ENCODE data around the gene SH3TC1. TPM values are rescaled to one million over a fixed set of nuclear protein-coding genes. Genes with fewer than 3 reads are reported as not detected.

Gene SH3TC1
- total RNA-seq, 2 experiments from 2014 or later: 14.8 to 15.7 TPM

DNA sequence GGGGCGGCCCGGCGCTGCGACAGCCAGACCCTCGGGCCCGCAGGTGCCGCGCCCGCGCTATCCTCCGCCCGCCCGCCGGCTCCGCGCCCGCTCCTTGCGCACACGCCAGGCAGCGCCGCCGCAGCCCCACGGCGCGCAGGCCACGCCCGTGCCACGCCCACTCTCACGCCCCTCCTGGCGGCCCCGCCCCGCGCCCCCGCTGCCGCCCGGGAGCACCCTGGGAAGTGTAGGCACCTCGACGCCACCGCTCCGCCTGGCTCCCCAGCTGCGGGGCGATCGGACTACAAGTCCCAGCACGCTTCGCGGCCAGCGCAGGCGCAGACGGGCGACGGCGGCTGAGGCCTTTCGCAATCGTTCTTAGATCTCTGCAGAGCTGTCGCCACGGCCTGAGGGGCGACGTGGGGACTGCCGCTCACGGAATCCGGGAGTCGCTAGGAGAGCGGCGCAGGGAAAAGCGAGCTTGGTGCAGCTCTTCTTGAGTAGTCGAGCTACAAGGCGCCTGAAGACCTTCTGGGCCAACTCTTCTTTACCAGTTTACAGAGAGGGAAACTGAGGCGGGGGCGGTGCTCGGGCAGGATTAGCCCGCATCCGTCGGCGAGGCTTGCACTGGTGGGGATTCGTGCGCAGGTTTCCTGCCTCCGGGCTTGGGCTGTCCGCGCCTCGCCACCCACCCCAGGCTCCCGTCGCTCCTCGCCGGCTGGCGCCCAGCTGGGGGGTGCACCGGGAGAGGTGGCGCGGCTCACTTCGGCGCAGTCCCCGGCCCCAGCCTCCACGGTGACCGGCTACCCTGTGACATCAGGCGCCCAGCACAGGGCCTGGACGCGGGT is 40.2 kb upstream of the SH3TC1 start, which contains the start of gene ABLIM2:
ABLIM2 (minus strand) TSS at position 104 of the 827 bp plus-strand sequence. CDS start 124 bp downstream, outside the sequence.
- peak within 1 kb of the TSS; percentile 88 for H3K4me3 Mint-ChIP-seq
- H3K36me3 Mint-ChIP-seq: peaks cover 2% of the 10 kb centered on the region
- peak; percentile 100 for DNase-seq
- peaks cover 6% of the 10 kb centered on the region for H3K4me1 Mint-ChIP-seq
- peak; percentile 98 for ATAC-seq (ENCODE audit: low read depth)
- H3K27me3 Mint-ChIP-seq: peaks cover 17% of the 10 kb centered on the region
- peak within 1 kb of the TSS; percentile 76 for H3K27ac Mint-ChIP-seq
- no peaks in the 10 kb centered on the region for H3K9me3 Mint-ChIP-seq
- POLR2A ChIA-PET: interaction anchor here (1.2 to 1.9 kb wide), 2 partner anchors 11 to 40 kb away, joined by 4 to 5 read pairs; partner anchors contain the start of gene SH3TC1

DNA sequence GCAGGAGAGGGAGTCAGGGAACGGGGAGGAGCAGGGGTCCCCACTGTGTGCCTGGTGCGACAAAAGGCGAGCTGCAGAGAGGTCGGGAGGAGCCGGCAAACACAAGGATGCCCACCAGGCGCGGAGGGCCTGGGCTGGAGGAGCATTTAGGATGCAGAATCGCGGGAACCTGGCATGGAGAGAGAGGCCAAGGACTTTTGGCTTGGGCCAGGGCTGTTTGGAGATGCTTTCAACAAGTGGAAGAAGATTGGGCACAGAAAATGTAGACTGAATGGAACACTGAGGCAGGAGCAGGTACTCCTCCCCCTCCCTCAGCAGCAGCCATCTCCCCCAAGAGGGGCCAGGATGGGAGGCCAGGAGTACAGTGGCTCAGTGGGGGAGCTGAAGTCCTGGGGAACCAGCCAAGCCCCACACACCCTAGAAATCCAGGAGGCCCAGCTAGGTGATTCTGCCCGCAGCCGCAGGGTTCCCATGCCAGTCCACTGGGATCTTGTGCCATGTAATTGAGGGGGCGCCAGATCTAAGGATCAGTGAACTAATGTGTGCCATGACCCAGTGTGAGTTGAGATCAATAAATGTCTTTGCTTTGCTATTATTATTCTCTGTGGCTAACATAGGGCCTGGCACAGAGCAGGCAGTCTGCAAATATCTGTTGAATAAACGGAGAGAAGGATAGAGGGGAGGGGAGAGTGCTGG is 39.4 kb upstream of the SH3TC1 start:
- no peaks in the 10 kb centered on the region for H3K9me3 Mint-ChIP-seq
- DNase-seq (no peak), ATAC-seq (ENCODE audit: low read depth) (no peak)
- peaks cover 6% of the 10 kb centered on the region for H3K4me1 Mint-ChIP-seq
- peak overlapping the region; percentile 60 for H3K4me3 Mint-ChIP-seq
- peaks cover 2% of the 10 kb centered on the region for H3K36me3 Mint-ChIP-seq
- peaks cover 16% of the 10 kb centered on the region for H3K27me3 Mint-ChIP-seq
- no peak overlapping the region for H3K27ac Mint-ChIP-seq
- POLR2A ChIA-PET: interaction anchor here (1.9 kb wide), 1 partner anchor 10 kb away, joined by 5 read pairs; no protein-coding TSS in a partner anchor

GRCh38 chr4:8160233-8160560 is 38.9 kb upstream of the SH3TC1 start:
- ATAC-seq (ENCODE audit: low read depth): no peak
- H3K4me1 Mint-ChIP-seq: peaks cover 6% of the 10 kb centered on the region
- no peaks in the 10 kb centered on the region for H3K9me3 Mint-ChIP-seq
- no peak overlapping the region for H3K4me3 Mint-ChIP-seq
- no peak for DNase-seq
- H3K27me3 Mint-ChIP-seq: peaks cover 15% of the 10 kb centered on the region
- H3K27ac Mint-ChIP-seq: no peak overlapping the region
- H3K36me3 Mint-ChIP-seq: peaks cover 2% of the 10 kb centered on the region
- POLR2A ChIA-PET: no interaction called here

- H3K4me3 Mint-ChIP-seq: no peak overlapping the region
- peaks cover 2% of the 10 kb centered on the region for H3K36me3 Mint-ChIP-seq
- no peak overlapping the region for H3K27ac Mint-ChIP-seq
- ATAC-seq (ENCODE audit: low read depth): no peak
- no peaks in the 10 kb centered on the region for H3K9me3 Mint-ChIP-seq
- H3K4me1 Mint-ChIP-seq: peaks cover 6% of the 10 kb centered on the region
- peaks cover 15% of the 10 kb centered on the region for H3K27me3 Mint-ChIP-seq
- POLR2A ChIA-PET: no interaction called here
- no peak for DNase-seq
Measured at GRCh38 chr4:8160572-8160971, 38.5 kb upstream of the SH3TC1 start.

GRCh38 chr4:8162625-8163024 is 36.5 kb upstream of the SH3TC1 start:
- POLR2A ChIA-PET: no interaction called here
- ATAC-seq (ENCODE audit: low read depth): no peak
- Mint-ChIP-seq H3K9me3 (peaks cover 6% of the 10 kb centered on the region), H3K36me3 (peaks cover 2% of the 10 kb centered on the region), H3K27ac (no peak overlapping the region), H3K4me3 (no peak overlapping the region), H3K4me1 (peaks cover 6% of the 10 kb centered on the region), H3K27me3 (peaks cover 7% of the 10 kb centered on the region)
- DNase-seq: no peak

GRCh38 chr4:8163026-8163425 is 36.1 kb upstream of the SH3TC1 start:
- H3K36me3 Mint-ChIP-seq: peaks cover 2% of the 10 kb centered on the region
- POLR2A ChIA-PET: no interaction called here
- no peak overlapping the region for H3K27ac Mint-ChIP-seq
- DNase-seq (no peak), ATAC-seq (ENCODE audit: low read depth) (no peak)
- H3K27me3 Mint-ChIP-seq: peaks cover 5% of the 10 kb centered on the region
- peaks cover 10% of the 10 kb centered on the region for H3K9me3 Mint-ChIP-seq
- no peak overlapping the region for H3K4me3 Mint-ChIP-seq
- peaks cover 6% of the 10 kb centered on the region for H3K4me1 Mint-ChIP-seq

DNA sequence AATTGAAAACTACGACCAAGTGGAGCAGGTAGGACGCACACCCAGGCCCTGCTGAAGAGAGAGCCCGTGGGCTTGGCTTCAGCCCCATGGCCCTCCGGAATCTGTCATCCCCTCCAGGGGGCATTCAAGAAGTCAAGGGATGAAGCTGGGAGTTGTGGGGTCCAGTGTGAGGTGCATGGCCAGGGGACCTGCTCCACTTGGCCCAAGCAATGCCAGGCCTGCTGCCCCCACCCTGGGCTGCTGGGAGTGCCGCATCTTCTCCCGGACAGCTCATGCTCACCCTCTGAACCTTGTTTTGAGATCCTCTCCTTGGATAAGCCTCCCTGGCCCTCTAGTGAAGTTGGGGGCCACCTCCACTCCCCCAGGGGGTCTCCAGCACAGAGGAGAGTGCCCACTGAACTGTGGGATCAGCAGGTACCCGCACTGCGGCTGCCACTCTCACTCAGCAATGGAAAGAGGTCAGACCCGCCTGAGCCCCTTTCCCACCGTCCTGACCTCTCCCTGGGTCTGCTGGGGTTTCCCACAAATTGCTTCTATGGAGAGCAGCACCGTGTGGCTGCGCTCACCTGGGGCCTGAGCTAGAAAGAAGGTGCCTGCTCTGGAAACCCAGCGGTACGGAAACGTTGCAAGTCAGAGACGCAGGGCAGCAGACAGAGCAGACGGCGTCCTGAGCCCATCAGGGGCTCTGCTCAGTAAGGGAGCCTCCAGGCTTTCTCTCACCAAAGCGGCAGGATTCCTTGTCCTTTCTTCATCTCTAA is 35.5 kb upstream of the SH3TC1 start:
- no peak for ATAC-seq (ENCODE audit: low read depth)
- no peak overlapping the region for H3K27ac Mint-ChIP-seq
- H3K4me3 Mint-ChIP-seq: no peak overlapping the region

DNA sequence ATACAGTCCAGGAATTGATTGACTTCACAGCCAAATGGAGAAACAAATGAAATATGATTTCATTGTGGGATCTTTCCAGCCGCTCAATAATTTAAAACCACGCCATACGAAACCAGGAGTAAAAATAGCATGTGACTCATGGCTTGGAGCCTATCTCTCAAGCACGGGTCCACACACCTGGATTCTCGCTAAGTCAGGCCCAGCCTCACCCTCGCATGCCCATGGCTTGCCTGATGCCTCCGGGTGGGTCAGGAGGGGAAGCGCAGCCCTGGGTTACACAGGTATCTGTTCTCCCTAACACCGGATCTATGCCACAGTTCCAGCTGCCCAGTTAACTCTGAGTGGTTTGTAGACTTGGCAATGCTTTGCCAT is 34.9 kb upstream of the SH3TC1 start:
- Mint-ChIP-seq H3K9me3 (peaks cover 16% of the 10 kb centered on the region), H3K27ac (no peak overlapping the region), H3K4me1 (peaks cover 4% of the 10 kb centered on the region), H3K36me3 (no peaks in the 10 kb centered on the region), H3K4me3 (no peak overlapping the region), H3K27me3 (peaks cover 5% of the 10 kb centered on the region)
- DNase-seq (no peak), ATAC-seq (ENCODE audit: low read depth) (no peak)
- POLR2A ChIA-PET: no interaction called here

More for the DNA sequence above, 35.5 kb upstream of the SH3TC1 start:
- DNase-seq: no peak
- Mint-ChIP-seq H3K36me3 (peaks cover 2% of the 10 kb centered on the region), H3K27me3 (peaks cover 5% of the 10 kb centered on the region), H3K4me1 (peaks cover 6% of the 10 kb centered on the region), H3K9me3 (peaks cover 16% of the 10 kb centered on the region)
- POLR2A ChIA-PET: no interaction called here

GRCh38 chr4:8164687-8165086 is 34.4 kb upstream of the SH3TC1 start:
- Mint-ChIP-seq H3K27me3 (peaks cover 5% of the 10 kb centered on the region), H3K4me3 (no peak overlapping the region), H3K9me3 (peaks cover 16% of the 10 kb centered on the region), H3K4me1 (peaks cover under 1% of the 10 kb centered on the region), H3K36me3 (no peaks in the 10 kb centered on the region), H3K27ac (no peak overlapping the region)
- ATAC-seq (ENCODE audit: low read depth) (no peak), DNase-seq (no peak)
- POLR2A ChIA-PET: no interaction called here

DNA sequence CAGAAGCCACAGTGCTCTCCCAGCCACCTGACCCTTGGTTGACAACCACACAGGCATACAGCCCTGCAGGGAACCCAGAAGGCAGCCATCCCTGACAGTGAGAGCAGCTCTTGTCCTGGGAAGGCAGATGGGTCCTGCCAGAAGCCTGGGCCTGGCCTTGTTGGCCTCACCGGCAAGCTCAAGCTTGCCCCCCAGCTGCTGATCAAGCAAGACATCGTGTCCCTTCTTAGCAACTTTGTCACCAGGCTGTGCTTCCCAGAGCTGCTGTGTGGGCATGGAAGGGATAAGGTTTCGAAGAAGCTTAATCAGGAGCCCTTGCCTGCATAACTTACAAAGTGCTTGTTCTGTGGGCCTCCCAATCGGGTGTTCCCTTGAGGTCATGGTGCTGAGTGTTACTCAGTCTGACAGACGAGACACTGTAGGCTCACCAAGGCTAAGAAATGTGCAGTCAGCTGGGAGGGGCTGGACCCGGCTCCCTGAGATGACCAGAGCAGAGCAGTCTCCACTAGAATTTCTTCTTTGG is 33.7 kb upstream of the SH3TC1 start:
- peaks cover 16% of the 10 kb centered on the region for H3K9me3 Mint-ChIP-seq

GRCh38 chr4:8167291-8167690 is 31.8 kb upstream of the SH3TC1 start:
- Mint-ChIP-seq H3K27me3 (no peaks in the 10 kb centered on the region), H3K4me1 (no peaks in the 10 kb centered on the region), H3K36me3 (no peaks in the 10 kb centered on the region), H3K27ac (no peak overlapping the region), H3K9me3 (peaks cover 16% of the 10 kb centered on the region), H3K4me3 (no peak overlapping the region)
- POLR2A ChIA-PET: no interaction called here
- ATAC-seq (ENCODE audit: low read depth): no peak
- no peak for DNase-seq

More for the DNA sequence above, 33.7 kb upstream of the SH3TC1 start:
- H3K27me3 Mint-ChIP-seq: peaks cover 5% of the 10 kb centered on the region
- H3K4me3 Mint-ChIP-seq: no peak overlapping the region
- no peak for DNase-seq
- H3K4me1 Mint-ChIP-seq: no peaks in the 10 kb centered on the region
- no peak overlapping the region for H3K27ac Mint-ChIP-seq
- ATAC-seq (ENCODE audit: low read depth): no peak
- POLR2A ChIA-PET: no interaction called here
- no peaks in the 10 kb centered on the region for H3K36me3 Mint-ChIP-seq

- no peak overlapping the region for H3K4me3 Mint-ChIP-seq
- H3K27ac Mint-ChIP-seq: no peak overlapping the region
- DNase-seq: no peak
- peaks cover 16% of the 10 kb centered on the region for H3K9me3 Mint-ChIP-seq
- POLR2A ChIA-PET: no interaction called here
- H3K4me1 Mint-ChIP-seq: no peaks in the 10 kb centered on the region
- no peaks in the 10 kb centered on the region for H3K27me3 Mint-ChIP-seq
- H3K36me3 Mint-ChIP-seq: no peaks in the 10 kb centered on the region
- ATAC-seq (ENCODE audit: low read depth): no peak
Measured at GRCh38 chr4:8167815-8168214, 31.3 kb upstream of the SH3TC1 start.

DNA sequence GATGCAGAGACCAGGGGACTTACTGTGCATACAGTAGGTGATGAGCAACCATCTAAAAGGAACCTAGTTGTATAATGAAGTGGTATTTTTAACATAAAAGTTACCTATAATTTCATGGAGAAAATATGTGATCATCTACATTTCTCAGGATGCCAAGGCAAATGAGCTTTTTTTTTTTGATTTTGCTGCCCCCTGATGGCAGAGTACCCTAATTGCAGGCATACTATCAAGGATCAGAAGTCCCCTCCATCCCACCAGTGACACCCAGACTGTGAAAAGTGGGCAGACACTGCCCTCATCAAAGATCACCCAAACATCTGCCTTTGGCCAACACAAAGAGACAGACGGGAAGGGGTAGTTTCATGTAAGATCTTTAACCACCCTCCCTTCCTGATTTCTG is 30.9 kb upstream of the SH3TC1 start:
- H3K27ac Mint-ChIP-seq: no peak overlapping the region
- DNase-seq: no peak
- H3K4me1 Mint-ChIP-seq: no peaks in the 10 kb centered on the region
- peaks cover 16% of the 10 kb centered on the region for H3K9me3 Mint-ChIP-seq
- H3K4me3 Mint-ChIP-seq: no peak overlapping the region
- H3K27me3 Mint-ChIP-seq: no peaks in the 10 kb centered on the region
- no peaks in the 10 kb centered on the region for H3K36me3 Mint-ChIP-seq
- POLR2A ChIA-PET: no interaction called here
- ATAC-seq (ENCODE audit: low read depth): no peak
